NCI-H2029 treated with DMSO at 0.1 percent for 48 hours (cell line): ENCODE results near the gene TFDP2.
"Not testable (repeated sequence)": the region's sequence is repeated elsewhere in the genome, so short reads cannot be mapped to it uniquely, and the experiment has no call there.

ENCODE experiments used
- DNase-seq: peaks from one replicate; lab custom pipeline; 2025; lab: John Stamatoyannopoulos, UW

TFDP2 gene

GRCh38 chr3:142148792-142149672, at the start of gene TFDP2:
TSS of gene TFDP2 (minus strand) at chr3:142149544. CDS start at chr3:142101749, 47,795 bp downstream.
- DNase-seq: peak; percentile 26

GRCh38 chr3:142188846-142189245, 39.5 kb upstream of the TFDP2 start:
- DNase-seq: no peak

GRCh38 chr3:142180761-142181362, 31.5 kb upstream of the TFDP2 start:
- DNase-seq: no peak

- DNase-seq: no peak
Observed at GRCh38 chr3:142175478-142175877, 26.1 kb upstream of the TFDP2 start.

- DNase-seq: no peak
Observed at GRCh38 chr3:142174559-142174958, 25.2 kb upstream of the TFDP2 start.

- no peak for DNase-seq
Observed at GRCh38 chr3:142168514-142168913, 19.2 kb upstream of the TFDP2 start.

GRCh38 chr3:142165194-142165593, 15.8 kb upstream of the TFDP2 start:
- DNase-seq: no peak

GRCh38 chr3:142159083-142159740, 9.9 kb upstream of the TFDP2 start:
- DNase-seq: no peak

- no peak for DNase-seq
Observed at GRCh38 chr3:142154186-142154585, 4.8 kb upstream of the TFDP2 start.

- DNase-seq: no peak
Observed at GRCh38 chr3:142152384-142152783, 3.0 kb upstream of the TFDP2 start.

- DNase-seq: no peak
Observed at GRCh38 chr3:142151828-142152227, 2.5 kb upstream of the TFDP2 start.

GRCh38 chr3:142151240-142151639, 1.9 kb upstream of the TFDP2 start:
- DNase-seq: no peak

GRCh38 chr3:142150271-142150670, 927 bp upstream of the TFDP2 start:
- DNase-seq: no peak

GRCh38 chr3:142149673-142149992, 289 bp upstream of the TFDP2 start:
- DNase-seq: no peak

- DNase-seq: no peak
Observed at GRCh38 chr3:142148044-142148791, 1.1 kb downstream of the TFDP2 start.

GRCh38 chr3:142144587-142144986, 4.8 kb downstream of the TFDP2 start:
- DNase-seq: not testable (repeated sequence)

- DNase-seq: not testable (repeated sequence)
Observed at GRCh38 chr3:142140608-142141285, 8.6 kb downstream of the TFDP2 start.

- DNase-seq: not testable (repeated sequence)
Observed at GRCh38 chr3:142137089-142137488, 12.3 kb downstream of the TFDP2 start.

- no peak for DNase-seq
Observed at GRCh38 chr3:142134799-142135325, 14.5 kb downstream of the TFDP2 start.

- no peak for DNase-seq
Observed at GRCh38 chr3:142129516-142130171, 19.7 kb downstream of the TFDP2 start.
